Measurements from ENCODE around the gene CNTD1. TPM values are rescaled to one million over a fixed set of nuclear protein-coding genes. Genes with fewer than 3 reads are reported as not detected.

CNTD1 gene
- total and polyA plus RNA-seq, 4 donors, result 0.61 to 1.6 (median 0.78) TPM

DNA sequence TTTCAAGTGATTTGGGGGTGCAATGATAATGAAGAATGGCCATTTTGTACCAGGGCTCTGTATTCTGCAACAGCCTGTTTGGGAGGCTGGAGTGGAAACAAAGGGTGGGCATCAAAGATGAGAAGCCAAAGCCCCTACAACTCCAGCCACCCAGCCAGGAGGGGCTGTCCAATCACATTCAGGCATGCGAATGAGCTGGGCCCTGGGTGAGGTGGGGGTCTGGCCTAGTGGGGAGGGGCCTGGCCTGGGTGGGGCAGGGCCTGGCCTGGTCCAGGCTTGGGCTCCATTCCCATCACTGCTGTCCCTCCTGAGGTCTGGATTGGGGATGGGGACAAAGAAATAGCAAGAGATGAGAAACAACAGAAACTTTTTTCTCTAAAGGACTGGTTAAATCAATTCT lies 58.7 kb downstream of the CNTD1 start:
- no peak overlapping the region for H3K4me3 ChIP-seq
- H3K9me3 ChIP-seq (ENCODE audit: control insufficient read depth in 4 of 4, insufficient read depth in 3 of 4, low read length in 3 of 4), result no peaks in the 10 kb centered on the region
- H3K27me3 ChIP-seq (ENCODE audit: control insufficient read depth in 3 of 3, insufficient read depth in 3 of 3, low read length in 2 of 3), result no peaks in the 10 kb centered on the region
- peaks cover 0 to 13% (median 3%) of the 10 kb centered on the region in 4 donors for H3K36me3 ChIP-seq (ENCODE audit: control insufficient read depth in 4 of 4, insufficient read depth in 4 of 4, low read length in 4 of 4)
- DNase-seq, result no peak
- peaks cover 0 to 53% (median 7%) of the 10 kb centered on the region in 5 donors for H3K4me1 ChIP-seq (ENCODE audit: control insufficient read depth in 5 of 5, insufficient read depth in 5 of 5, low read length in 5 of 5)
- TF ChIP-seq, protein P1, sequence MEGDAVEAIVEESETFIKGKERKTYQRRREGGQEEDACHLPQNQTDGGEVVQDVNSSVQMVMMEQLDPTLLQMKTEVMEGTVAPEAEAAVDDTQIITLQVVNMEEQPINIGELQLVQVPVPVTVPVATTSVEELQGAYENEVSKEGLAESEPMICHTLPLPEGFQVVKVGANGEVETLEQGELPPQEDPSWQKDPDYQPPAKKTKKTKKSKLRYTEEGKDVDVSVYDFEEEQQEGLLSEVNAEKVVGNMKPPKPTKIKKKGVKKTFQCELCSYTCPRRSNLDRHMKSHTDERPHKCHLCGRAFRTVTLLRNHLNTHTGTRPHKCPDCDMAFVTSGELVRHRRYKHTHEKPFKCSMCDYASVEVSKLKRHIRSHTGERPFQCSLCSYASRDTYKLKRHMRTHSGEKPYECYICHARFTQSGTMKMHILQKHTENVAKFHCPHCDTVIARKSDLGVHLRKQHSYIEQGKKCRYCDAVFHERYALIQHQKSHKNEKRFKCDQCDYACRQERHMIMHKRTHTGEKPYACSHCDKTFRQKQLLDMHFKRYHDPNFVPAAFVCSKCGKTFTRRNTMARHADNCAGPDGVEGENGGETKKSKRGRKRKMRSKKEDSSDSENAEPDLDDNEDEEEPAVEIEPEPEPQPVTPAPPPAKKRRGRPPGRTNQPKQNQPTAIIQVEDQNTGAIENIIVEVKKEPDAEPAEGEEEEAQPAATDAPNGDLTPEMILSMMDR (IDR thresholded peaks at IDR 0.05; ENCODE audit: control extremely low read depth, extremely low read depth), result no peak
- ATAC-seq (ENCODE audit: insufficient read depth, low FRiP score), result no peak
- H3K9ac ChIP-seq (ENCODE audit: insufficient read depth in 1 of 2, low read length in 2 of 2), result peak overlapping the region in 1 of 2 donors; percentile 23
- H3K27ac ChIP-seq (ENCODE audit: low read depth in 1 of 2, low read length in 1 of 2), result peak overlapping the region in 1 of 2 donors; percentile 61
- 84 to 100% methylated on average over 1 of the region's 1 CpG for WGBS, 2 donors

Small RNA genes lying within 50 kb of the gene (small RNA-seq; reads per million reads assigned to genes)
- not detected for gene HMGN2P15 (ENCODE audit: low replicate concordance)
- gene MIR6781 (ENCODE audit: low replicate concordance), result not detected

Other genes with a start within 250 kb of the CNTD1 start
- 1 to 10 TPM in 1 of 2 donors, under 1 TPM in 1; 0.98 to 1.3 TPM for gene HSD17B1, start 245.9 kb upstream of the CNTD1 start, total RNA-seq
- 1 to 10 TPM; 1.8 to 2.4 TPM for gene HSD17B1, start 245.9 kb upstream of the CNTD1 start, polyA plus RNA-seq
- 10 to 100 TPM; 25.9 to 93.2 TPM for gene COASY, start 236.7 kb upstream of the CNTD1 start, total RNA-seq
- gene COASY, start 236.7 kb upstream of the CNTD1 start, polyA plus RNA-seq, result 10 to 100 TPM; 57.3 to 71.3 TPM
- gene MLX, start 231.8 kb upstream of the CNTD1 start, total RNA-seq, result 10 to 100 TPM; 31.9 to 69.7 TPM
- gene MLX, start 231.8 kb upstream of the CNTD1 start, polyA plus RNA-seq, result 10 to 100 TPM; 61.8 to 71.6 TPM
- gene PSMC3IP, start 221.1 kb upstream of the CNTD1 start, total RNA-seq, result 1 to 10 TPM; 3.4 to 7.5 TPM
- gene PSMC3IP, start 221.1 kb upstream of the CNTD1 start, polyA plus RNA-seq, result 1 to 10 TPM; 3.7 to 4.3 TPM
- gene RETREG3, start 189.5 kb upstream of the CNTD1 start, total RNA-seq, result 10 to 100 TPM; 61.3 to 62.7 TPM
- gene RETREG3, start 189.5 kb upstream of the CNTD1 start, polyA plus RNA-seq, result 10 to 100 TPM; 16.1 to 27.6 TPM
- gene TUBG1, start 189.2 kb upstream of the CNTD1 start, total RNA-seq, result 10 to 100 TPM; 12.1 to 38.1 TPM
- 10 to 100 TPM; 31.1 to 39.0 TPM for gene TUBG1, start 189.2 kb upstream of the CNTD1 start, polyA plus RNA-seq
- gene TUBG2, start 139.6 kb upstream of the CNTD1 start, total RNA-seq, result 10 to 100 TPM; 13.0 to 22.0 TPM
- gene TUBG2, start 139.6 kb upstream of the CNTD1 start, polyA plus RNA-seq, result 10 to 100 TPM in 1 of 2 donors, 1 to 10 TPM in 1; 6.9 to 10.5 TPM
- 10 to 100 TPM; 23.9 to 30.2 TPM for gene PLEKHH3, start 121.9 kb upstream of the CNTD1 start, total RNA-seq
- gene PLEKHH3, start 121.9 kb upstream of the CNTD1 start, polyA plus RNA-seq, result 10 to 100 TPM; 21.2 to 22.0 TPM
- gene CCR10, start 117.0 kb upstream of the CNTD1 start, total RNA-seq, result 1 to 10 TPM in 1 of 2 donors, under 1 TPM in 1; 1.00 to 1.9 TPM
- gene CCR10, start 117.0 kb upstream of the CNTD1 start, polyA plus RNA-seq, result 1 to 10 TPM in 1 of 2 donors, under 1 TPM in 1; 0.55 to 3.1 TPM
- gene CNTNAP1, start 116.3 kb upstream of the CNTD1 start, total RNA-seq, result 10 to 100 TPM in 1 of 2 donors, 1 to 10 TPM in 1; 9.9 to 12.5 TPM
- 1 to 10 TPM; 2.9 to 5.4 TPM for gene CNTNAP1, start 116.3 kb upstream of the CNTD1 start, polyA plus RNA-seq
- 10 to 100 TPM; 33.6 to 53.2 TPM for gene EZH1, start 53.8 kb upstream of the CNTD1 start, total RNA-seq
- gene EZH1, start 53.8 kb upstream of the CNTD1 start, polyA plus RNA-seq, result 10 to 100 TPM; 20.7 to 21.2 TPM
- gene RAMP2, start 37.6 kb upstream of the CNTD1 start, total RNA-seq, result 10 to 100 TPM; 55.0 to 66.6 TPM
- gene RAMP2, start 37.6 kb upstream of the CNTD1 start, polyA plus RNA-seq, result 100 to 1,000 TPM in 1 of 2 donors, 10 to 100 TPM in 1; 43.8 to 101 TPM
- 10 to 100 TPM; 42.4 to 64.8 TPM for gene VPS25, start 25.4 kb upstream of the CNTD1 start, total RNA-seq
- 10 to 100 TPM; 45.1 to 93.7 TPM for gene VPS25, start 25.4 kb upstream of the CNTD1 start, polyA plus RNA-seq
- under 1 TPM; 0.40 to 0.77 TPM for gene WNK4, start 18.3 kb upstream of the CNTD1 start, total RNA-seq
- under 1 TPM; 0.09 to 0.49 TPM for gene WNK4, start 18.3 kb upstream of the CNTD1 start, polyA plus RNA-seq
- 10 to 100 TPM; 55.7 to 69.2 TPM for gene COA3, start 157 bp upstream of the CNTD1 start, total RNA-seq
- 100 to 1,000 TPM in 1 of 2 donors, 10 to 100 TPM in 1; 84.1 to 142 TPM for gene COA3, start 157 bp upstream of the CNTD1 start, polyA plus RNA-seq
- 100 to 1,000 TPM in 1 of 2 donors, 10 to 100 TPM in 1; 87.6 to 114 TPM for gene BECN1, start 25.4 kb downstream of the CNTD1 start, total RNA-seq
- gene BECN1, start 25.4 kb downstream of the CNTD1 start, polyA plus RNA-seq, result 10 to 100 TPM; 33.0 to 81.6 TPM
- 100 to 1,000 TPM in 1 of 2 donors, 10 to 100 TPM in 1; 46.4 to 109 TPM for gene PSME3, start 34.5 kb downstream of the CNTD1 start, total RNA-seq
- 100 to 1,000 TPM in 1 of 2 donors, 10 to 100 TPM in 1; 34.5 to 117 TPM for gene PSME3, start 34.5 kb downstream of the CNTD1 start, polyA plus RNA-seq
- gene AOC2, start 45.7 kb downstream of the CNTD1 start, total RNA-seq, result 1 to 10 TPM; 1.6 to 2.4 TPM
- gene AOC2, start 45.7 kb downstream of the CNTD1 start, polyA plus RNA-seq, result 1 to 10 TPM; 1.5 to 1.6 TPM
- 100 to 1,000 TPM in 1 of 2 donors, 10 to 100 TPM in 1; 82.9 to 154 TPM for gene AOC3, start 52.3 kb downstream of the CNTD1 start, total RNA-seq
- 10 to 100 TPM; 50.0 to 55.6 TPM for gene AOC3, start 52.3 kb downstream of the CNTD1 start, polyA plus RNA-seq
- under 1 TPM in 1 of 2 donors, not detected in 1; 0.09 TPM for gene G6PC1, start 101.9 kb downstream of the CNTD1 start, total RNA-seq
- not detected for gene G6PC1, start 101.9 kb downstream of the CNTD1 start, polyA plus RNA-seq
- gene AARSD1, start 165.6 kb downstream of the CNTD1 start, total RNA-seq, result 10 to 100 TPM; 27.6 to 39.8 TPM
- gene AARSD1, start 165.6 kb downstream of the CNTD1 start, polyA plus RNA-seq, result 10 to 100 TPM; 34.4 to 57.0 TPM
- gene PTGES3L, start 181.2 kb downstream of the CNTD1 start, total RNA-seq, result 1 to 10 TPM; 1.1 to 1.8 TPM
- gene PTGES3L, start 181.2 kb downstream of the CNTD1 start, polyA plus RNA-seq, result under 1 TPM; 0.43 to 0.69 TPM
- 10 to 100 TPM; 12.7 to 16.7 TPM for gene RUNDC1, start 181.7 kb downstream of the CNTD1 start, total RNA-seq
- 1 to 10 TPM; 8.1 to 8.7 TPM for gene RUNDC1, start 181.7 kb downstream of the CNTD1 start, polyA plus RNA-seq
- gene RPL27, start 199.6 kb downstream of the CNTD1 start, total RNA-seq, result 100 to 1,000 TPM; 665 to 826 TPM
- 1,000 to 10,000 TPM; 2,343 to 3,245 TPM for gene RPL27, start 199.6 kb downstream of the CNTD1 start, polyA plus RNA-seq
- gene IFI35, start 207.9 kb downstream of the CNTD1 start, total RNA-seq, result 10 to 100 TPM; 18.8 to 40.6 TPM
- 10 to 100 TPM; 36.7 to 60.3 TPM for gene IFI35, start 207.9 kb downstream of the CNTD1 start, polyA plus RNA-seq
- gene VAT1, start 223.5 kb downstream of the CNTD1 start, total RNA-seq, result 100 to 1,000 TPM in 1 of 2 donors, 10 to 100 TPM in 1; 62.3 to 255 TPM
- 100 to 1,000 TPM in 1 of 2 donors, 10 to 100 TPM in 1; 80.2 to 162 TPM for gene VAT1, start 223.5 kb downstream of the CNTD1 start, polyA plus RNA-seq
- 1 to 10 TPM in 1 of 2 donors, under 1 TPM in 1; 0.34 to 1.3 TPM for gene RND2, start 226.4 kb downstream of the CNTD1 start, total RNA-seq
- gene RND2, start 226.4 kb downstream of the CNTD1 start, polyA plus RNA-seq, result under 1 TPM; 0.25 to 0.51 TPM